Subcutaneous abdominal adipose tissue (tissue), 5 donors: Measurements from ENCODE around the gene TFAP2E.

Source experiments
- H3K27ac ChIP-seq: one replicate; pipeline ENCODE4 v1.7.0; 2013; ENCODE audit warnings: low read depth, mild to moderate bottlenecking, inconsistent platforms, low read length, moderate library complexity
- H3K27me3 ChIP-seq, 5 donors: one replicate each; pipeline ENCODE4 v1.7.0; 2013; ENCODE audit warnings: low read length in 5 of 5, inconsistent platforms in 1 of 5; ENCODE audit not compliant: control insufficient read depth in 5 of 5, insufficient read depth in 4 of 5
- H3K36me3 ChIP-seq, 5 donors: one replicate each; pipeline ENCODE4 v1.7.0; 2013; ENCODE audit warnings: low read length in 5 of 5; ENCODE audit not compliant: control insufficient read depth in 5 of 5, insufficient read depth in 5 of 5
- H3K4me1 ChIP-seq, 5 donors: one replicate each; pipeline ENCODE4 v1.7.0; 2013; ENCODE audit warnings: low read length in 5 of 5, mild to moderate bottlenecking in 3 of 5, moderate library complexity in 1 of 5; ENCODE audit not compliant: control insufficient read depth in 5 of 5, insufficient read depth in 5 of 5
- H3K4me3 ChIP-seq, 5 donors: one replicate each; pipeline ENCODE4 v1.7.0; 2013; ENCODE audit warnings: low read length in 5 of 5, low read depth in 1 of 5
- H3K9ac ChIP-seq, 5 donors: one replicate each; pipeline ENCODE4 v1.7.0; 2013; ENCODE audit warnings: low read length in 5 of 5, mild to moderate bottlenecking in 4 of 5, moderate library complexity in 3 of 5
- H3K9me3 ChIP-seq, 5 donors: one replicate each; pipeline ENCODE4 v1.7.0; 2013; ENCODE audit warnings: low read length in 5 of 5; ENCODE audit not compliant: control insufficient read depth in 5 of 5
- donor health status: healthy.
- donor health status: healthy.
- donor health status: healthy.
- donor health status: healthy.
- donor health status: healthy.

Gene TFAP2E

DNA sequence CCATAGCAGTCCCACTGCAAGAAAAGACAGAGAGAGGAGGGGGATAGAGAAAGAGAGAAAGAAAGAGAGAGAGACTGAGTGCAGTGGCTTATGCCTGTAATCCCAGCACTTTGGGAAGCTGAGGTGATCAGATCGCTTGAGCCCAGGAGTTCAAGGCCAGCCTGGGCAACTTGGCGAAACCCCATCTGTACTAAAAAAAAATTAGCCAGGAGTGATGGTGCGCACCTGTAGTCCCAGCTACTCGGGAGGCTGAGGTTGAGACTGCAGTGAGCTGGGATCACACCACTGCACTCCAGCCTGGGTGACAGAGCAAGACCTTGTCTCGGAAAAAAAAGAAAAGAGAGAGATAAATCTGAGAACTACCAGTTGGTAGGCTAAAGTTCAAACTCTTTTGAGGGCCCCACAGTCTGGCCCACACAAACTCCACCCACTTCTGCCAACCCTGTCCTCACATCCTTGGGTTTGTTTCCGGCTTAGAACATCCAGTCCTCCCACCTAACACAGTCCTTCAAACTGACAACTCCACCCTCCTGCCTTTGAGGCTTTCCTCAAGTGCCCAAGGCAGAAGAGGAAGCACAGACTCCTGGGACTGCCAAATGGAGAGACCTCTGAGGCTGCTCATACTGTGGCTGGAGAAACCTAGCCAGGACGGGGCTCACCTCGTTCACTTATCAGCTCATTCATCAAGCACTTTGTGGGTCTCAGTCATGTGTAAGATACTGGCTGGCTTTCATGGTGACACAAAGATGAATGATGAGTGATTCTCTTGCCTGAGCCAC, 20.1 kb downstream of the TFAP2E start:
- H3K4me3 ChIP-seq, result no peak overlapping the region
- no peak overlapping the region for H3K27ac ChIP-seq
- no peaks in the 10 kb centered on the region for H3K27me3 ChIP-seq
- H3K9ac ChIP-seq, result no peak overlapping the region
- H3K36me3 ChIP-seq, result peaks cover 0 to 23% (median 10%) of the 10 kb centered on the region in 5 donors
- H3K9me3 ChIP-seq, result no peaks in the 10 kb centered on the region
- no peaks in the 10 kb centered on the region for H3K4me1 ChIP-seq

DNA sequence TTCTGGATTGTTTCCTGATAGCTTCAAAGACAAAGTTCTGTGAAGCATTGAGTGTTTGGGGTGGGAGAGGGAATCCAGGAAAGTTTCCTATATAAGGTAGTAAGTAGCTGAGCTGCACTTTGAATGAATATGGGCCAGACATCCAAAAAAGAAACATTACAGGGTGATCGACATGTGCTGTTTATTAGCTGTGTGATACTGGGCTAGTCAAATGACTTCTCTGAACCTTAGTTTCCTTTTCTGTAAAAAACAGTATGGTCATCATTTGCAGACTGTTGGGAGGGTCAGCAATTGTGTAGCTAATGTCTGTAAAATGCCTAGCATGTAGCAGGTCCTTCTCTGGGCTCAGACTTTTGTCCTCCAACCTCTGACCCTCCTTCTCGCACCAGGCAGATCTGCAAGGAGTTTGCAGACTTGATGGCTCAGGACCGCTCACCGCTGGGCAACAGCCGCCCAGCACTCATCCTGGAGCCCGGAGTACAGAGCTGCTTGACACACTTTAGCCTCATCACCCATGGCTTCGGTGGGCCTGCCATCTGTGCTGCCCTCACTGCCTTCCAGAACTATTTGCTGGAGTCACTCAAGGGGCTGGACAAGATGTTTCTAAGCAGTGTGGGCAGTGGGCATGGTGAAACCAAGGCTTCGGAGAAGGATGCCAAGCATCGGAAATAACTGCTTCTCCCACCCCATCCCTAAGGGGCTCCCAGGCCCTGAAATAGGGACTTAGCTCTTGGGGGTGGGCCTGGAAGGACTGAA, 21.1 kb downstream of the TFAP2E start:
- H3K4me3 ChIP-seq, result no peak overlapping the region
- no peaks in the 10 kb centered on the region for H3K4me1 ChIP-seq
- no peaks in the 10 kb centered on the region for H3K27me3 ChIP-seq
- peaks cover 0 to 29% (median 15%) of the 10 kb centered on the region in 5 donors for H3K36me3 ChIP-seq
- H3K9me3 ChIP-seq, result no peaks in the 10 kb centered on the region
- H3K9ac ChIP-seq, result no peak overlapping the region
- H3K27ac ChIP-seq, result no peak overlapping the region

GRCh38 chr1:35595684-35596083, 22.6 kb downstream of the TFAP2E start:
- no peak overlapping the region for H3K27ac ChIP-seq

GRCh38 chr1:35597870-35598269, 24.8 kb downstream of the TFAP2E start:
- H3K4me1 ChIP-seq, result no peaks in the 10 kb centered on the region
- H3K27ac ChIP-seq, result no peak overlapping the region
- H3K4me3 ChIP-seq, result no peak overlapping the region
- H3K9ac ChIP-seq, result no peak overlapping the region
- H3K27me3 ChIP-seq, result no peaks in the 10 kb centered on the region
- no peaks in the 10 kb centered on the region for H3K9me3 ChIP-seq
- peaks cover 12 to 47% (median 35%) of the 10 kb centered on the region in 5 donors for H3K36me3 ChIP-seq

More at GRCh38 chr1:35595684-35596083, 22.6 kb downstream of the TFAP2E start:
- Histone ChIP-seq H3K9me3 (no peaks in the 10 kb centered on the region), H3K27me3 (no peaks in the 10 kb centered on the region), H3K36me3 (peaks cover 3 to 34% (median 23%) of the 10 kb centered on the region in 5 donors), H3K4me3 (no peak overlapping the region), H3K9ac (no peak overlapping the region), H3K4me1 (no peaks in the 10 kb centered on the region)

- no peaks in the 10 kb centered on the region for H3K27me3 ChIP-seq
- no peaks in the 10 kb centered on the region for H3K9me3 ChIP-seq
- no peak overlapping the region for H3K4me3 ChIP-seq
- no peaks in the 10 kb centered on the region for H3K4me1 ChIP-seq
- no peak overlapping the region for H3K9ac ChIP-seq
- H3K36me3 ChIP-seq, result peaks cover 17 to 57% (median 45%) of the 10 kb centered on the region in 5 donors
- H3K27ac ChIP-seq, result no peak overlapping the region
These were observed 25.8 kb downstream of the TFAP2E start for GRCh38 chr1:35598895-35599294.

GRCh38 chr1:35599411-35599810, 26.3 kb downstream of the TFAP2E start:
- Histone ChIP-seq H3K27ac (no peak overlapping the region), H3K9me3 (no peaks in the 10 kb centered on the region), H3K4me1 (no peaks in the 10 kb centered on the region), H3K36me3 (peaks cover 21 to 62% (median 50%) of the 10 kb centered on the region in 5 donors), H3K9ac (no peak overlapping the region), H3K4me3 (no peak overlapping the region), H3K27me3 (no peaks in the 10 kb centered on the region)

DNA sequence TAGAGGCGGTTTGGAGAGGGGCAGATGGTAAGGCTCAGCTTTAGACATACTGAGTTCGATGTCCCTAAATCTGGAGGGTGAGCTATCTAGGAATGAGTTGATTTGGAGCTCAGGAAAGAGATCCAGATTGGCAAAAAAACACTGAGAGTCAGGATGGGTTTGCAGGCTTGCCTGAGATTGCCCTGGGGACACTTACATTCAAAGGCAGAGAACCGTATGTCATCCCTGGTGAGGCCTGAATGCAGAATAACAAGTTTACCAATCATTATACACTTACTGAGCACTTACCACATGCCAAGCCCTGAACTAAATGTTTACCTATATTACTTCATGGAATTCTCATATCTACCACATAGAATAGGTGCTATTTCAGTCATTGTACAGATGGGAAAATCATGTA, 27.5 kb downstream of the TFAP2E start:
- Histone ChIP-seq H3K4me3 (no peak overlapping the region), H3K36me3 (peaks cover 26 to 72% (median 57%) of the 10 kb centered on the region in 5 donors), H3K27ac (no peak overlapping the region), H3K4me1 (no peaks in the 10 kb centered on the region), H3K9ac (no peak overlapping the region), H3K9me3 (no peaks in the 10 kb centered on the region), H3K27me3 (no peaks in the 10 kb centered on the region)

DNA sequence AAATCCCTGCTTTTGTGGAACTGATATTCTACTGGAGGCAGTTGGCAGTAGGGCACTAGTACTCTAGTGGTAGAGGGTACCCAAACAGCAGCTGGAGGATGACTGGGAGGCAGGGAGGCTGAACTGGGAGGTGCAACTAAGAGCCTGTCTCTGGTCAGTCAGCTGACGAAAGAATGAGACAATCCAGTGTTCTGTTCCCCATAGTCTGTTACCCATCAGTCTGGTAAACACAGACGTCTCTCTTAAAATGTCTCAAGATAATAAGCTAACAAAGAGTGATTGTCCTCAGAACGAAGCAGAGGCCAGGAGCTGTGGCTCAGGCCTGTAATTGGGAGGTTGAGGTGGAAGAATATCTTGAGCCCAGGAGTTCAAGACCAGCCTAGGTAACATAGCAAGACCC, 30.4 kb downstream of the TFAP2E start:
- Histone ChIP-seq H3K36me3 (peaks cover 46 to 83% (median 72%) of the 10 kb centered on the region in 5 donors), H3K27ac (no peak overlapping the region)

GRCh38 chr1:35603941-35604340, 30.8 kb downstream of the TFAP2E start:
- Histone ChIP-seq H3K4me1 (no peaks in the 10 kb centered on the region), H3K36me3 (peaks cover 51 to 85% (median 74%) of the 10 kb centered on the region in 5 donors), H3K9ac (no peak overlapping the region), H3K4me3 (no peak overlapping the region), H3K27ac (no peak overlapping the region), H3K27me3 (no peaks in the 10 kb centered on the region), H3K9me3 (no peaks in the 10 kb centered on the region)

More for the DNA sequence above, 30.4 kb downstream of the TFAP2E start:
- H3K27me3 ChIP-seq, result no peaks in the 10 kb centered on the region
- H3K9ac ChIP-seq, result no peak overlapping the region
- H3K4me1 ChIP-seq, result no peaks in the 10 kb centered on the region
- no peak overlapping the region for H3K4me3 ChIP-seq
- H3K9me3 ChIP-seq, result no peaks in the 10 kb centered on the region
